CD14-positive monocyte (primary cell): ENCODE data around the gene DLGAP4. TPM values are rescaled to one million over a fixed set of nuclear protein-coding genes. Genes with fewer than 3 reads are reported as not detected.

ENCODE experiments used
- DNase-seq, 3 donors: peaks; one replicate each; pipeline ENCODE4 v3.0.0-alpha.2; 2011 to 2022
- H2AFZ ChIP-seq: 2 replicates; pipeline ENCODE4 v1.6.0; 2012; ENCODE audit warnings: mild to moderate bottlenecking, low read depth, low read length, inconsistent platforms; ENCODE audit not compliant: insufficient read depth, poor library complexity, severe bottlenecking
- H3K27ac ChIP-seq, 2 donors: 1 replicate in 1 of 2; 2 replicates in 1 of 2; pipeline ENCODE4 v1.5.1; 2012 to 2013; ENCODE audit warnings: low read length in 2 of 2, control low read depth in 1 of 2, inconsistent platforms in 1 of 2, low read depth in 1 of 2, mild to moderate bottlenecking in 1 of 2
- H3K27me3 ChIP-seq, 2 donors: one replicate each; pipeline versions ENCODE4 v1.6.0 to v1.6.1; 2011 to 2013; ENCODE audit warnings: low read length in 2 of 2; ENCODE audit not compliant: control insufficient read depth in 2 of 2, insufficient read depth in 2 of 2
- H3K36me3 ChIP-seq, 2 donors: replicated peaks in 1 of 2; 1 replicate in 1 of 2; 2 replicates in 1 of 2; pipeline versions ENCODE4 v1.5.1 to v1.6.1; 2012 to 2013; ENCODE audit warnings: low read length in 2 of 2, control low read depth in 1 of 2, inconsistent platforms in 1 of 2, mild to moderate bottlenecking in 1 of 2; ENCODE audit not compliant: insufficient read depth in 2 of 2, control insufficient read depth in 1 of 2
- H3K4me1 ChIP-seq, 2 donors: 1 replicate in 1 of 2; 2 replicates in 1 of 2; pipeline versions ENCODE4 v1.5.1 to v1.6.1; 2012 to 2013; ENCODE audit warnings: low read length in 2 of 2, control low read depth in 1 of 2, inconsistent platforms in 1 of 2, mild to moderate bottlenecking in 1 of 2, moderate library complexity in 1 of 2; ENCODE audit not compliant: insufficient read depth in 2 of 2, control insufficient read depth in 1 of 2
- H3K4me2 ChIP-seq: replicated peaks from 2 replicates; pipeline ENCODE3; 2012; ENCODE audit warnings: low read length, moderate library complexity, mild to moderate bottlenecking; ENCODE audit not compliant: poor library complexity, severe bottlenecking; ENCODE audit errors: extremely low read depth
- H3K4me3 ChIP-seq, 3 experiments: fragments of 200-600 bp in 1 of 3; sonication (generic) in 1 of 3; replicated peaks in 1 of 3; 1 replicate in 2 of 3; 2 replicates in 1 of 3; pipeline ENCODE4 v1.5.1; 2011 to 2013; ENCODE audit warnings: low read length in 3 of 3, mild to moderate bottlenecking in 3 of 3, control low read depth in 2 of 3, low read depth in 2 of 3, inconsistent platforms in 1 of 3, moderate library complexity in 1 of 3
- H3K79me2 ChIP-seq: 2 replicates; pipeline ENCODE4 v1.6.0; 2012; ENCODE audit warnings: mild to moderate bottlenecking, control low read depth, inconsistent platforms, low read length, moderate library complexity; ENCODE audit not compliant: insufficient read depth
- H3K9ac ChIP-seq: 2 replicates; pipeline ENCODE4 v1.6.0; 2017; ENCODE audit warnings: low read length, mild to moderate bottlenecking; ENCODE audit not compliant: insufficient read depth, poor library complexity, severe bottlenecking
- H3K9me3 ChIP-seq, 2 donors: replicated peaks in 1 of 2; 1 replicate in 1 of 2; 2 replicates in 1 of 2; pipeline versions ENCODE4 v1.5.1 to v1.6.1; 2012 to 2013; ENCODE audit warnings: low read length in 2 of 2, control low read depth in 1 of 2; ENCODE audit not compliant: control insufficient read depth in 1 of 2, insufficient read depth in 1 of 2
- H4K20me1 ChIP-seq: 2 replicates; pipeline ENCODE4 v1.6.0; 2012; ENCODE audit warnings: mild to moderate bottlenecking, low read length, control low read depth, moderate library complexity; ENCODE audit not compliant: insufficient read depth
- H3K27ac Mint-ChIP-seq, 7 donors: one replicate each; pipeline ENCODE4 v1.8.0; 2020; ENCODE audit warnings: mild to moderate bottlenecking in 7 of 7, mixed read lengths in 7 of 7, moderate library complexity in 6 of 7, inconsistent platforms in 2 of 7
- H3K27me3 Mint-ChIP-seq, 3 donors: one replicate each; pipeline ENCODE4 v1.8.0; 2021 to 2022; ENCODE audit warnings: low read depth in 3 of 3, mild to moderate bottlenecking in 3 of 3, mixed read lengths in 3 of 3, moderate library complexity in 3 of 3, inconsistent platforms in 1 of 3
- H3K36me3 Mint-ChIP-seq, 2 donors: one replicate each; pipeline ENCODE4 v1.8.0; 2020; ENCODE audit warnings: mixed read lengths in 2 of 2, inconsistent platforms in 1 of 2, mild to moderate bottlenecking in 1 of 2
- H3K4me1 Mint-ChIP-seq: one replicate; pipeline ENCODE4 v1.8.0; 2020; ENCODE audit warnings: mild to moderate bottlenecking, mixed read lengths
- H3K4me3 Mint-ChIP-seq, 2 donors: one replicate each; pipeline ENCODE4 v1.8.0; 2020; ENCODE audit warnings: mild to moderate bottlenecking in 2 of 2, mixed read lengths in 2 of 2, moderate library complexity in 1 of 2
- H3K9me3 Mint-ChIP-seq, 7 donors: one replicate each; pipeline ENCODE4 v1.8.0; 2020 to 2022; ENCODE audit warnings: mixed read lengths in 7 of 7, mild to moderate bottlenecking in 6 of 7, moderate library complexity in 6 of 7, inconsistent platforms in 2 of 7
- WGBS: methylation state at CpG from one replicate; pipeline ENCODE4 v1.1.5; 2013; ENCODE audit warnings: missing lambda C conversion rate; ENCODE audit not compliant: insufficient coverage; 5-methylcytosine and 5-hydroxymethylcytosine counted together
- intact Hi-C, 2 donors: fragments of 100-400 bp; cut with micrococcal nuclease; formaldehyde crosslinking; loops; one replicate each; pipeline versions ENCODE4 v1.15.0 to v1.15.1; 2023
- polyA plus RNA-seq, 3 donors: library from polyadenylated mRNA; depleted of rRNA in 1 of 3; unstranded in 2 of 3; stranded (reverse) in 1 of 3; fragments of 300-500 nt in 2 of 3; fragments of >200 nt in 1 of 3; fragmentation: Illumina TruSeq in 2 of 3; gene quantifications; 1 replicate in 2 of 3; 2 replicates in 1 of 3; pipeline ENCODE4 v1.2.3, GENCODE V29; 2012 to 2021
- TF ChIP-seq, protein P1 (sequence below): fragments of 200-600 bp; IDR thresholded peaks from one replicate; pipeline ENCODE4 v1.8.0; 2022; ENCODE audit warnings: antibody characterized with exemption, mild to moderate bottlenecking

DLGAP4 gene
- polyA plus RNA-seq, 3 donors: 9.9 to 52.7 (median 17.6) TPM

DNA sequence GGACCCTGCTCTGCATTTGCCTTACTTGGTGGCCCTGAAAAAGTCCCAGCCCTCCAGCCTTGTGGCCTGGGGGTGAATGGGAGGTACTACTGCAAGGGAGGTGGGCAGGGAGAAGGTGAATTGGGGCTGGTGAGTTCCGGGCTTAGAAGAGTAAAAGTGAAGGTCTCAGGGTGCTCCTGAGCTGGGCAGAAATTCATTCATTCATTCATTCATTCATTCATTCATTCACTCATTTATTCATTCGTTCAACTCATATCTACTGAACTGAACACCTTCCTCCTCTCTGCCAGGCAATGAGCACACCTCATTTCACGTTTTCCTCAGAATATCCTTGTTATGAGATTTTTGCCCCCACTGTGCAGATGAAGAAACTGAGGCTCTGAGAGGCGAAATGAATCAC, 6.7 kb upstream of the DLGAP4 start:
- Histone ChIP-seq H3K4me3 (no peak overlapping the region), H3K4me2 (no peak overlapping the region), H3K4me1 (no peaks in the 10 kb centered on the region), H4K20me1 (no peaks in the 10 kb centered on the region), H2AFZ (no peak overlapping the region), H3K9me3 (no peaks in the 10 kb centered on the region), H3K27me3 (peaks cover 10 to 32% of the 10 kb centered on the region in 2 donors), H3K79me2 (no peaks in the 10 kb centered on the region), H3K9ac (no peak overlapping the region), H3K36me3 (no peaks in the 10 kb centered on the region), H3K27ac (no peak overlapping the region)
- Mint-ChIP-seq H3K4me3 (peak overlapping the region in 1 of 2 donors; percentile 39), H3K9me3 (peaks cover 0 to 4% (median 0%) of the 10 kb centered on the region in 7 donors), H3K4me1 (peaks cover 5% of the 10 kb centered on the region), H3K27me3 (peaks cover 39 to 60% (median 41%) of the 10 kb centered on the region in 3 donors), H3K36me3 (no peaks in the 10 kb centered on the region), H3K27ac (no peak overlapping the region)
- no peak for DNase-seq
- TF ChIP-seq, protein P1, sequence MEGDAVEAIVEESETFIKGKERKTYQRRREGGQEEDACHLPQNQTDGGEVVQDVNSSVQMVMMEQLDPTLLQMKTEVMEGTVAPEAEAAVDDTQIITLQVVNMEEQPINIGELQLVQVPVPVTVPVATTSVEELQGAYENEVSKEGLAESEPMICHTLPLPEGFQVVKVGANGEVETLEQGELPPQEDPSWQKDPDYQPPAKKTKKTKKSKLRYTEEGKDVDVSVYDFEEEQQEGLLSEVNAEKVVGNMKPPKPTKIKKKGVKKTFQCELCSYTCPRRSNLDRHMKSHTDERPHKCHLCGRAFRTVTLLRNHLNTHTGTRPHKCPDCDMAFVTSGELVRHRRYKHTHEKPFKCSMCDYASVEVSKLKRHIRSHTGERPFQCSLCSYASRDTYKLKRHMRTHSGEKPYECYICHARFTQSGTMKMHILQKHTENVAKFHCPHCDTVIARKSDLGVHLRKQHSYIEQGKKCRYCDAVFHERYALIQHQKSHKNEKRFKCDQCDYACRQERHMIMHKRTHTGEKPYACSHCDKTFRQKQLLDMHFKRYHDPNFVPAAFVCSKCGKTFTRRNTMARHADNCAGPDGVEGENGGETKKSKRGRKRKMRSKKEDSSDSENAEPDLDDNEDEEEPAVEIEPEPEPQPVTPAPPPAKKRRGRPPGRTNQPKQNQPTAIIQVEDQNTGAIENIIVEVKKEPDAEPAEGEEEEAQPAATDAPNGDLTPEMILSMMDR: no peak
- WGBS: 100% methylated on average over 1 of the region's 4 CpGs
- intact Hi-C loops: no loop called here

GRCh38 chr20:36301359-36302119, 4.6 kb upstream of the DLGAP4 start:
- no peak for DNase-seq
- Mint-ChIP-seq H3K27me3 (peaks cover 47 to 65% (median 47%) of the 10 kb centered on the region in 3 donors), H3K4me1 (peaks cover 5% of the 10 kb centered on the region)

More at GRCh38 chr20:36301359-36302119, 4.6 kb upstream of the DLGAP4 start:
- H3K4me1 ChIP-seq: peaks cover 0 to under 1% of the 10 kb centered on the region in 2 donors
- no peak overlapping the region for H3K4me3 Mint-ChIP-seq
- no peaks in the 10 kb centered on the region for H4K20me1 ChIP-seq
- no peaks in the 10 kb centered on the region for H3K36me3 ChIP-seq
- H2AFZ ChIP-seq: no peak overlapping the region
- no peak overlapping the region for H3K27ac Mint-ChIP-seq
- no peak overlapping the region for H3K9ac ChIP-seq
- peaks cover 0 to 2% of the 10 kb centered on the region in 2 donors for H3K36me3 Mint-ChIP-seq
- intact Hi-C loops: no loop called here
- H3K9me3 ChIP-seq: no peaks in the 10 kb centered on the region
- TF ChIP-seq, protein P1: no peak
- no peak overlapping the region for H3K4me3 ChIP-seq
- H3K27me3 ChIP-seq: peaks cover 21 to 48% of the 10 kb centered on the region in 2 donors
- H3K79me2 ChIP-seq: no peaks in the 10 kb centered on the region
- WGBS: 77% methylated on average over 7 of the region's 7 CpGs
- H3K27ac ChIP-seq: no peak overlapping the region
- no peak overlapping the region for H3K4me2 ChIP-seq
- peaks cover 0 to 13% (median 2%) of the 10 kb centered on the region in 7 donors for H3K9me3 Mint-ChIP-seq
